Neural cell (in vitro differentiated cells): ENCODE results near the gene DAD1.

ENCODE experiments used
- CTCF ChIP-seq: fragments of 450-650 bp; IDR thresholded peaks from 2 replicates; pipeline ENCODE4 v1.5.1; 2014; ENCODE audit warnings: antibody characterized with exemption, mild to moderate bottlenecking, moderate library complexity; ENCODE audit not compliant: poor library complexity, severe bottlenecking
- EZH2 ChIP-seq: fragments of 200-600, 300-800 bp; shearing (Covaris generic), sonication (generic); IDR thresholded peaks from 2 replicates; pipeline ENCODE4 v1.6.1; 2014; ENCODE audit warnings: antibody characterized with exemption, low read length, borderline replicate concordance, mild to moderate bottlenecking; ENCODE audit not compliant: insufficient read depth, poor library complexity, severe bottlenecking
- POLR2AphosphoS5 ChIP-seq: IDR thresholded peaks from 2 replicates; pipeline ENCODE4 v1.6.1; 2012
- TAF1 ChIP-seq: IDR thresholded peaks from 2 replicates; pipeline ENCODE4 v1.6.1; 2012; ENCODE audit warnings: low read depth

- TF ChIP-seq TAF1 (no peak), EZH2 (no peak), CTCF (no peak), POLR2AphosphoS5 (no peak)
Observed at GRCh38 chr14:22547313-22547947, 41.6 kb downstream of the DAD1 start.
